Measurements from ENCODE around the gene DRC7.

DNA sequence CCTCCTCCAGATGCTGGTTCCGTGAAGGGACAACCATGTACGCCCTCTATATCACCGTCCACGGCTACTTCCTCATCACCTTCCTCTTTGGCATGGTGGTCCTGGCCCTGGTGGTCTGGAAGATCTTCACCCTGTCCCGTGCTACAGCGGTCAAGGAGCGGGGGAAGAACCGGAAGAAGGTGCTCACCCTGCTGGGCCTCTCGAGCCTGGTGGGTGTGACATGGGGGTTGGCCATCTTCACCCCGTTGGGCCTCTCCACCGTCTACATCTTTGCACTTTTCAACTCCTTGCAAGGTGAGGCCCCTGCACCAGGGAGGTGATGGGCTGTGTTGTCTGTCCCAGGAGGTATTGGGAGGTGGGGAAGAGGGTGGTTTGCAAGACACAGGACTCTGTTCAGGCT, 9.0 kb upstream of the DRC7 start:
- TF ChIP-seq, protein P1, sequence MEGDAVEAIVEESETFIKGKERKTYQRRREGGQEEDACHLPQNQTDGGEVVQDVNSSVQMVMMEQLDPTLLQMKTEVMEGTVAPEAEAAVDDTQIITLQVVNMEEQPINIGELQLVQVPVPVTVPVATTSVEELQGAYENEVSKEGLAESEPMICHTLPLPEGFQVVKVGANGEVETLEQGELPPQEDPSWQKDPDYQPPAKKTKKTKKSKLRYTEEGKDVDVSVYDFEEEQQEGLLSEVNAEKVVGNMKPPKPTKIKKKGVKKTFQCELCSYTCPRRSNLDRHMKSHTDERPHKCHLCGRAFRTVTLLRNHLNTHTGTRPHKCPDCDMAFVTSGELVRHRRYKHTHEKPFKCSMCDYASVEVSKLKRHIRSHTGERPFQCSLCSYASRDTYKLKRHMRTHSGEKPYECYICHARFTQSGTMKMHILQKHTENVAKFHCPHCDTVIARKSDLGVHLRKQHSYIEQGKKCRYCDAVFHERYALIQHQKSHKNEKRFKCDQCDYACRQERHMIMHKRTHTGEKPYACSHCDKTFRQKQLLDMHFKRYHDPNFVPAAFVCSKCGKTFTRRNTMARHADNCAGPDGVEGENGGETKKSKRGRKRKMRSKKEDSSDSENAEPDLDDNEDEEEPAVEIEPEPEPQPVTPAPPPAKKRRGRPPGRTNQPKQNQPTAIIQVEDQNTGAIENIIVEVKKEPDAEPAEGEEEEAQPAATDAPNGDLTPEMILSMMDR (IDR thresholded peaks at IDR 0.05) = no peak
- TF ChIP-seq EZH2 (IDR thresholded peaks at IDR 0.05) (no peak), EZH2phosphoT487 (IDR thresholded peaks at IDR 0.05) (no peak)

Measured in neural progenitor cell (in vitro differentiated cells).